Thoracic aorta (tissue), 2 donors: ENCODE data around the gene IL31. TPM values are rescaled to one million over a fixed set of nuclear protein-coding genes. Genes with fewer than 3 reads are reported as not detected.

Experiments used
- ATAC-seq: fragments of 150-250 bp; one replicate; pipeline ENCODE4 v1.8.0; 2017; ENCODE audit warnings: low read depth; ENCODE audit not compliant: insufficient number of reproducible peaks, low FRiP score
- DNase-seq: peaks from one replicate; pipeline ENCODE4 v3.0.0-alpha.2; 2020; ENCODE audit warnings: low spot score
- H3K27ac ChIP-seq, 2 donors: fragments of 200-600 bp; sonication (generic); 1 replicate in 1 of 2; 2 replicates in 1 of 2; pipeline ENCODE4 v1.5.1; 2016; ENCODE audit warnings: mild to moderate bottlenecking in 2 of 2, moderate library complexity in 2 of 2
- H3K27me3 ChIP-seq: fragments of 200-600 bp; sonication (generic); replicated peaks from 2 replicates; pipeline ENCODE4 v1.6.0; 2016; ENCODE audit warnings: mild to moderate bottlenecking; ENCODE audit not compliant: insufficient read depth
- H3K36me3 ChIP-seq: fragments of 200-600 bp; sonication (generic); one replicate; pipeline ENCODE4 v1.5.1; 2016
- H3K4me1 ChIP-seq, 2 donors: fragments of 200-600 bp; sonication (generic); 1 replicate in 1 of 2; 2 replicates in 1 of 2; pipeline versions ENCODE4 v1.5.1 to v1.6.0; 2016; ENCODE audit warnings: low read depth in 2 of 2, mild to moderate bottlenecking in 1 of 2; ENCODE audit not compliant: control insufficient read depth in 1 of 2
- H3K4me3 ChIP-seq: fragments of 200-600 bp; sonication (generic); 2 replicates; pipeline ENCODE4 v1.5.1; 2016; ENCODE audit warnings: mild to moderate bottlenecking
- H3K9me3 ChIP-seq: fragments of 200-600 bp; sonication (generic); 2 replicates; pipeline ENCODE4 v1.5.1; 2016
- CTCF ChIP-seq: fragments of 200-600 bp; sonication (generic); IDR thresholded peaks from one replicate; pipeline ENCODE4 v1.5.1; 2019; ENCODE audit warnings: antibody characterized with exemption
- total RNA-seq, 2 donors: library from RNA; depleted of rRNA; stranded (reverse); fragments of >200 nt; gene quantifications; one replicate each; pipeline versions ENCODE4 v1.1.0 to v1.2.3, GENCODE V29; 2016

IL31 gene
- total RNA-seq, 2 donors from 2014 or later = not detected

- no peaks in the 10 kb centered on the region for H3K27me3 ChIP-seq
- H3K9me3 ChIP-seq = no peaks in the 10 kb centered on the region
- no peak overlapping the region for H3K4me3 ChIP-seq
- no peak overlapping the region for H3K27ac ChIP-seq
- ATAC-seq = no peak
- H3K36me3 ChIP-seq = no peaks in the 10 kb centered on the region
- no peak for TF ChIP-seq CTCF
- peaks cover 8 to 12% of the 10 kb centered on the region in 2 donors for H3K4me1 ChIP-seq
- no peak for DNase-seq
These were observed 25.7 kb upstream of the IL31 start for GRCh38 chr12:122199484-122200355.

GRCh38 chr12:122197612-122197966 lies 23.6 kb upstream of the IL31 start:
- H3K27me3 ChIP-seq = no peaks in the 10 kb centered on the region
- no peak for ATAC-seq

GRCh38 chr12:122195405-122195804 lies 21.4 kb upstream of the IL31 start:
- DNase-seq (no peak), ATAC-seq (no peak)
- Histone ChIP-seq H3K9me3 (no peaks in the 10 kb centered on the region), H3K4me1 (no peaks in the 10 kb centered on the region), H3K27ac (no peak overlapping the region), H3K4me3 (no peak overlapping the region), H3K27me3 (no peaks in the 10 kb centered on the region), H3K36me3 (no peaks in the 10 kb centered on the region)
- TF ChIP-seq CTCF = no peak

More at GRCh38 chr12:122197612-122197966, 23.6 kb upstream of the IL31 start:
- DNase-seq = no peak
- no peak for TF ChIP-seq CTCF
- Histone ChIP-seq H3K9me3 (no peaks in the 10 kb centered on the region), H3K27ac (no peak overlapping the region), H3K4me3 (no peak overlapping the region), H3K4me1 (no peaks in the 10 kb centered on the region), H3K36me3 (no peaks in the 10 kb centered on the region)

GRCh38 chr12:122194804-122195203 lies 20.8 kb upstream of the IL31 start:
- Histone ChIP-seq H3K36me3 (no peaks in the 10 kb centered on the region), H3K9me3 (no peaks in the 10 kb centered on the region), H3K4me1 (no peaks in the 10 kb centered on the region), H3K4me3 (no peak overlapping the region), H3K27me3 (no peaks in the 10 kb centered on the region), H3K27ac (no peak overlapping the region)
- DNase-seq (no peak), ATAC-seq (no peak)
- no peak for TF ChIP-seq CTCF

- DNase-seq (no peak), ATAC-seq (no peak)
- Histone ChIP-seq H3K27ac (no peak overlapping the region), H3K4me3 (no peak overlapping the region), H3K4me1 (no peaks in the 10 kb centered on the region), H3K27me3 (no peaks in the 10 kb centered on the region), H3K9me3 (no peaks in the 10 kb centered on the region), H3K36me3 (no peaks in the 10 kb centered on the region)
- TF ChIP-seq CTCF = no peak
These were observed 18.4 kb upstream of the IL31 start for GRCh38 chr12:122192441-122192840.
